ENCODE results near the gene PRMT5. TPM values are rescaled to one million over a fixed set of nuclear protein-coding genes. Genes with fewer than 3 reads are reported as not detected.

The PRMT5 gene
- total RNA-seq, 2 experiments from 2014 or later = 121 to 151 TPM

Other genes with a start within 250 kb of the PRMT5 start
- gene OXA1L, start 162.7 kb downstream of the PRMT5 start, total RNA-seq = 100 to 1,000 TPM; 136 to 148 TPM
- under 1 TPM; 0.50 to 0.72 TPM for gene SLC7A7, start 113.9 kb downstream of the PRMT5 start, total RNA-seq
- 100 to 1,000 TPM; 115 to 136 TPM for gene MRPL52, start 99.5 kb downstream of the PRMT5 start, total RNA-seq
- gene MMP14, start 92.8 kb downstream of the PRMT5 start, total RNA-seq = 1 to 10 TPM; 2.0 to 2.1 TPM
- gene LRP10, start 57.6 kb downstream of the PRMT5 start, total RNA-seq = 10 to 100 TPM; 36.3 to 41.8 TPM
- gene REM2, start 46.2 kb downstream of the PRMT5 start, total RNA-seq = under 1 TPM; 0.33 to 0.48 TPM
- 10 to 100 TPM; 61.6 to 68.6 TPM for gene RBM23, start 10.2 kb downstream of the PRMT5 start, total RNA-seq
- 10 to 100 TPM; 62.5 to 84.4 TPM for gene HAUS4, start 27.7 kb upstream of the PRMT5 start, total RNA-seq
- gene AJUBA, start 53.2 kb upstream of the PRMT5 start, total RNA-seq = 1 to 10 TPM; 2.9 to 3.2 TPM
- 10 to 100 TPM; 10.7 to 11.5 TPM for gene C14orf93, start 80.8 kb upstream of the PRMT5 start, total RNA-seq
- 100 to 1,000 TPM; 104 to 129 TPM for gene PSMB5, start 105.5 kb upstream of the PRMT5 start, total RNA-seq
- gene PSMB11, start 112.8 kb upstream of the PRMT5 start, total RNA-seq = not detected
- gene CDH24, start 128.1 kb upstream of the PRMT5 start, total RNA-seq = 1 to 10 TPM in 1 of 2 experiments, under 1 TPM in 1; 0.82 to 1.1 TPM
- gene ACIN1, start 165.8 kb upstream of the PRMT5 start, total RNA-seq = 100 to 1,000 TPM; 160 to 215 TPM
- gene C14orf119, start 166.1 kb upstream of the PRMT5 start, total RNA-seq = 10 to 100 TPM; 43.8 to 51.5 TPM
- not detected for gene CIROP, start 175.6 kb upstream of the PRMT5 start, total RNA-seq
- gene CEBPE, start 189.9 kb upstream of the PRMT5 start, total RNA-seq = under 1 TPM; 0.19 to 0.34 TPM

All from activated CD4-positive, alpha-beta T cell treated with anti-CD3 and anti-CD28 coated beads for 36 hours (primary cell).